VCaP (cell line): ENCODE results near the gene PDE4D.
"Not testable (repeated sequence)": the region's sequence is repeated elsewhere in the genome, so short reads cannot be mapped to it uniquely, and the experiment has no call there.

Source experiments
- H3K27ac ChIP-seq: fragments of 450-650 bp; 2 replicates; pipeline ENCODE4 v1.5.1; 2017
- TF ChIP-seq, protein P1 (sequence below): fragments of 450-650 bp; conservative IDR thresholded peaks from 2 replicates; pipeline ENCODE4 v1.5.1; 2017; ENCODE audit warnings: mild to moderate bottlenecking, moderate library complexity

The PDE4D gene

GRCh38 chr5:59753599-59753998 is 139.9 kb downstream of the PDE4D start:
- H3K27ac ChIP-seq: peak overlapping the region; percentile 21; the same call in 1 of the 2 replicates

DNA sequence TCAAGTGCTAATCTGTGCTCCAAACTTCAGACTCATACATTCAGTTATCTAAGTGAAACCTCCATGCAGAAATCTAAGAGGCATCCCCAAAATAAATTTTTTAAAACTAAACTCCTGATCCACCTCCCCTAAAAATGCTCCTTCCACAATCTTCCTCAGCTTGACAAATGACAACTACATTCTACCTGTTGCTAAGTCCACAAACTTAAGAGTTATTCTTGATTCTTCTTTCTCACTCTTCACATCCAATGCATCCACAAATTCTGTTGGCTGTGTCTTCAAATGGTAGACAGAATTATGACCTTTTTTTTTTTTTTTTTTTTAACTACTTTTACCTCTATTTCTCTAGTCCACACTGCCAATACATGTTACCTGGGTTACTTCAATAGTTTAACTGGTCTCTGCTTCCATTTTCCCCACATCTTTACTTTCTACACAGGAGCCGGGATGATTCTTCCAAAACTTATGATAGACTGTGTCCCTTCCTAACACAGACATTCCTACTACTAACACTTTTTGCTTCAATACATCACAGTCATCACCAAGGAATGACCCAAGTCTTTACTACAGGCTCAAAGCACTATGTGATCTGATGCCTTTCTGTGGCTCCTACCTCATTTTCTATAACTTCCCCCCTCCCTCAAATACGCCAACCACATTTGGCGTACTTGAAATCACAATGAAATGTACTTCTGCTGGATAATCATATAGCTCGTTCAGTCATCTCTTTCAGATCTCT is 143.6 kb downstream of the PDE4D start:
- TF ChIP-seq, protein P1, sequence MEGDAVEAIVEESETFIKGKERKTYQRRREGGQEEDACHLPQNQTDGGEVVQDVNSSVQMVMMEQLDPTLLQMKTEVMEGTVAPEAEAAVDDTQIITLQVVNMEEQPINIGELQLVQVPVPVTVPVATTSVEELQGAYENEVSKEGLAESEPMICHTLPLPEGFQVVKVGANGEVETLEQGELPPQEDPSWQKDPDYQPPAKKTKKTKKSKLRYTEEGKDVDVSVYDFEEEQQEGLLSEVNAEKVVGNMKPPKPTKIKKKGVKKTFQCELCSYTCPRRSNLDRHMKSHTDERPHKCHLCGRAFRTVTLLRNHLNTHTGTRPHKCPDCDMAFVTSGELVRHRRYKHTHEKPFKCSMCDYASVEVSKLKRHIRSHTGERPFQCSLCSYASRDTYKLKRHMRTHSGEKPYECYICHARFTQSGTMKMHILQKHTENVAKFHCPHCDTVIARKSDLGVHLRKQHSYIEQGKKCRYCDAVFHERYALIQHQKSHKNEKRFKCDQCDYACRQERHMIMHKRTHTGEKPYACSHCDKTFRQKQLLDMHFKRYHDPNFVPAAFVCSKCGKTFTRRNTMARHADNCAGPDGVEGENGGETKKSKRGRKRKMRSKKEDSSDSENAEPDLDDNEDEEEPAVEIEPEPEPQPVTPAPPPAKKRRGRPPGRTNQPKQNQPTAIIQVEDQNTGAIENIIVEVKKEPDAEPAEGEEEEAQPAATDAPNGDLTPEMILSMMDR: no peak
- no peak overlapping the region for H3K27ac ChIP-seq

More at GRCh38 chr5:59753599-59753998, 139.9 kb downstream of the PDE4D start:
- TF ChIP-seq, protein P1: no peak

DNA sequence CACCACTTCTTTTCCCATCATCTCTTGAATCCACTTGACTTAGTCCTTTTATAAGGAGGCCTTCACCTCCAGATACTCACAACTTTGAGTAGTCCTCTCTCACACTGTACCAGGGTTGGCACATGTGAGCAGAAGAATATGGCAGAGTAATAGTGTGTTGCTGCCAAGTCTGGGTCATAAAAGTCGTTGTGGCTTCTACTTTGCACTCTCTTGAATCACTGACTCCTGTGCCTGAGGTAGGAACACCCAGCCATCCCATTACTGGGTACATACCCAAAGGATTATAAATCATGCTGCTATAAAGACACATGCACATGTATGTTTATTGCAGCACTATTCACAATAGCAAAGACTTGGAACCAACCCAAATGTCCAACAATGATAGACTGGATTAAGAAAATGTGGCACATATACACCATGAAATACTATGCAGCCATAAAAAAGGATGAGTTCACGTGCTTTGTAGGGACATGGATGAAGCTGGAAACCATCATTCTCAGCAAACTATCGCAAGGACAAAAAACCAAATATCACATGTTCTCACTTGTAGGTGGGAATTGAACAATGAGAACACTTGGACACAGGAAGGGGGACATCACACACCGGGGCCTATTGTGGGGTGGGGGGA is 145.4 kb downstream of the PDE4D start:
- not testable (repeated sequence) for H3K27ac ChIP-seq

GRCh38 chr5:59746241-59746765 is 147.2 kb downstream of the PDE4D start:
- H3K27ac ChIP-seq: peak overlapping the region; percentile 64

GRCh38 chr5:59745415-59745863 is 148.1 kb downstream of the PDE4D start:
- H3K27ac ChIP-seq: peak overlapping the region; percentile 64
- TF ChIP-seq, protein P1: no peak

More at GRCh38 chr5:59746241-59746765, 147.2 kb downstream of the PDE4D start:
- TF ChIP-seq, protein P1: no peak

DNA sequence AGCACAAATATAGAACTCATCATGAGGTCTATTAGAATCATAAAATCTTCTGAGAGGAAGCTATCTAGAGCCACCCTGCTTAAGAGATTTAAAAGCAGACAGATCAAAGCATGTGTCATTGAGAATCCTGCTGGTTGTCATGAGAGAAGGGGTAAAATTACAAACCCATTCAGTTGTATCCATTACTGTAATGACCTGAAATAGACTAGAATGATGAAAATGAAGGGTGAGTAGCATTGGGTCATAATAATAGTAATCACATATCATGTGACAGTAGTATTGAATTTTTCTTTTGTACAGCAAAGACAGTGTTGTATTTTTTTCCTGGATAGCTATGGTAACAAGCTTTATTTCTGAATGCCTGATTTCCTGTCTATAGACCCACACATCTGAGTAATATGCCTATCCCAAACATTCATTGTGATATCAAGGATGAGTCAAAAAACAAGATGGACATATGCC is 149.0 kb downstream of the PDE4D start:
- TF ChIP-seq, protein P1: no peak
- no peak overlapping the region; the same call in 1 of the 2 replicates for H3K27ac ChIP-seq

- no peak overlapping the region for H3K27ac ChIP-seq
- TF ChIP-seq, protein P1: no peak
Measured at GRCh38 chr5:59741599-59741998, 151.9 kb downstream of the PDE4D start.
